Right lobe of liver (tissue), 6 donors: ENCODE data around the gene CRNKL1. TPM values are rescaled to one million over a fixed set of nuclear protein-coding genes. Genes with fewer than 3 reads are reported as not detected.

ENCODE experiments used
- ATAC-seq, 4 donors: fragments of 200-7000 bp; cut with Tn5 transposase; one replicate each; pipeline ENCODE4 v1.9.1; 2020; ENCODE audit warnings: mild to moderate bottlenecking in 4 of 4, moderate library complexity in 4 of 4
- DNase-seq, 3 donors: peaks; one replicate each; pipeline ENCODE4 v3.0.0-alpha.2; 2020
- H3K27ac ChIP-seq, 3 donors: fragments of 200-600 bp; one replicate each; pipeline ENCODE4 v1.8.0; 2022
- H3K27me3 ChIP-seq, 2 donors: fragments of 200-600 bp; one replicate each; pipeline ENCODE4 v1.8.0; 2022
- H3K36me3 ChIP-seq, 4 donors: fragments of 200-600 bp; sonication (generic) in 1 of 4; one replicate each; pipeline versions ENCODE4 v1.5.1 to v1.8.0; 2017 to 2022; ENCODE audit warnings: control low read depth in 1 of 4
- H3K4me1 ChIP-seq, 4 donors: fragments of 200-600 bp; sonication (generic) in 1 of 4; one replicate each; pipeline versions ENCODE4 v1.5.1 to v1.8.0; 2017 to 2022; ENCODE audit warnings: control low read depth in 1 of 4
- H3K4me3 ChIP-seq, 3 donors: fragments of 200-600 bp; one replicate each; pipeline ENCODE4 v1.8.0; 2022
- H3K9me3 ChIP-seq, 4 donors: fragments of 200-600 bp; sonication (generic) in 1 of 4; one replicate each; pipeline versions ENCODE4 v1.5.1 to v1.8.0; 2017 to 2022; ENCODE audit warnings: control low read depth in 1 of 4
- POLR2A ChIP-seq: fragments of 450-650 bp; IDR thresholded peaks from one replicate; pipeline ENCODE4 v1.6.1; 2017; ENCODE audit warnings: antibody characterized with exemption, mild to moderate bottlenecking
- WGBS: methylation state at CpG from one replicate; pipeline ENCODE4 v1.1.6; 2018; ENCODE audit warnings: low coverage, low lambda C conversion rate; ENCODE audit not compliant: insufficient coverage; ENCODE audit errors: missing lambda C conversion rate; 5-methylcytosine and 5-hydroxymethylcytosine counted together
- intact Hi-C, 2 donors: fragments of 100-400 bp; cut with DNase I; formaldehyde crosslinking; loops; one replicate each; pipeline versions ENCODE4 v1.11.2 to v1.14.1; 2022
- long read RNA-seq: library from polyadenylated mRNA; unstranded; transcript quantifications from one replicate; pipeline ENCODE4 v2.0.0, GENCODE V29; 2019
- total RNA-seq, 6 experiments: library from RNA; depleted of rRNA in 2 of 6; stranded (reverse); fragments of >200 nt in 2 of 6; fragmentation: NEBNext Ultra II Directional in 3 of 6; extraction: Animal tissue kit (Norgen Biotek cat#: 25700) in 3 of 6; gene quantifications; one replicate each; pipeline versions ENCODE4 v1.1.0 to v1.2.4, GENCODE V29; 2016 to 2023
- TF ChIP-seq, protein P1 (sequence below), 4 donors: fragments of 200-600 bp in 3 of 4; fragments of 450-650 bp in 1 of 4; IDR thresholded peaks; one replicate each; pipeline versions ENCODE4 v1.5.1 to v1.8.0; 2016 to 2022; ENCODE audit warnings: antibody characterized with exemption in 4 of 4, mild to moderate bottlenecking in 2 of 4
- donor health status: DM: no; HTN: yes; CAD: no.
- donor health status: DM: no; HTN: no; CAD: no.
- donor health status: DM: no; HTN: no; CAD: no.
- donor health status: DM: no; HTN: yes; CAD: no.
- donor health status: DM: no; HTN: yes; CAD: no.

The CRNKL1 gene
- 10 to 100 TPM in 1 of 6 experiments, 1 to 10 TPM in 5; 5.5 to 13.2 (median 7.2) TPM for total RNA-seq
- long read RNA-seq, full-length matches to known transcripts = 4 of 6 reads
- long read RNA-seq, partial matches to known transcripts = 2 of 6 reads
- long read RNA-seq, other reads (novel, unspliced or antisense) = 0 of 6 reads

DNA sequence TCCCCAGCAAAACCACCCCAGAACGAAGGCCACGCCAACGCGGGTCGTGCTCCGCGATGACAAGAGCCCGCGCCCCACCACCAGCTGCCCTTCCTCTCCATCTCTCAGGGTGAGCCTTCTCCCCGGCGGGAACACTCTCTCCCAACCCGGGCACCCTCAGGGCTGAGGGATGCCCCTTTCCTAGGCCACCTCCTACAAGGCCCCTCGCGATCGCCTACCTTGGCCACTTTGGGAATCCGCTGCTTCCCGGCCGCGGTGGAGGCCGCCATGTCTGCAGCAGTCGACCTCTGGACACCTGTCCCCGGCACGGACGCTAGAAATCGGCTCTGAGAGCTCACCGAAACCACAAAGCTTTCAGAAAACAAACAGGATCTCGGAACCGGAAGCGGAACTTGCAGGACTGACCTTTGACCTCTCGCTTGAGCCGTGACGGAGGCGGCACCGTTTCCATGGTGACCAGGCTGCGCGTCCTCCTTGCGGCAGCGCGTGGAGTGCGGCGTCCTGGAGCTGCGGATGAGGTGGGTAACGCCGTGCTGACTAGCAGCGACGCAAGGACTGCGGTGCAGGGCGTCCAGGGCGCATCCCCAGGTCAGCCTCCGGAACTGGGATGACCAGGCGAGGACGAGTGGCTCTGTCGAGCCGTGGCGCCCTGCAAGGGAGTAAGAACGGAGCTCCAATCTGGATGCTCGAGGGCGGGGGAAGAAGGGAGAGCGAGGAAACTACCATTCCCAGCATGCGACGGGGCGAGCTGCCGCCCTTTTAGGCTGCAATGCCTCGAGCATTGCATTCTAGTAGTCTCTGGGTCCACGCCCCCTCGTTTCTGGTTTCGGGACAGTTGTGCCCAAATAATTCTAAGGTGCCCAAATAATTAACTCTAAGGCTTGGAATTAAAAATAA lies at the start of gene CRNKL1, which contains the start of gene CFAP61:
CRNKL1 (minus strand) TSS at position 393 of the 897 bp plus-strand sequence; CDS start at position 269, 124 bp downstream.
CFAP61 (plus strand) TSS at position 459 of the 897 bp plus-strand sequence. CDS start 4,122 bp downstream, outside the sequence.
- intact Hi-C loops = no loop called here
- DNase-seq (peak; percentile 97 to 98 (median 98)), ATAC-seq (peak; percentile 97 to 98 (median 98))
- 0% methylated on average over 40 of the region's 67 CpGs for WGBS
- H3K9me3 ChIP-seq = no peaks in the 10 kb centered on the region
- peaks cover 0 to 33% (median 19%) of the 10 kb centered on the region in 4 donors for H3K36me3 ChIP-seq
- H3K27ac ChIP-seq = peak within 1 kb of the TSS; percentile 66 to 92 (median 75)
- peak; percentile 53 for TF ChIP-seq POLR2A
- TF ChIP-seq, protein P1, sequence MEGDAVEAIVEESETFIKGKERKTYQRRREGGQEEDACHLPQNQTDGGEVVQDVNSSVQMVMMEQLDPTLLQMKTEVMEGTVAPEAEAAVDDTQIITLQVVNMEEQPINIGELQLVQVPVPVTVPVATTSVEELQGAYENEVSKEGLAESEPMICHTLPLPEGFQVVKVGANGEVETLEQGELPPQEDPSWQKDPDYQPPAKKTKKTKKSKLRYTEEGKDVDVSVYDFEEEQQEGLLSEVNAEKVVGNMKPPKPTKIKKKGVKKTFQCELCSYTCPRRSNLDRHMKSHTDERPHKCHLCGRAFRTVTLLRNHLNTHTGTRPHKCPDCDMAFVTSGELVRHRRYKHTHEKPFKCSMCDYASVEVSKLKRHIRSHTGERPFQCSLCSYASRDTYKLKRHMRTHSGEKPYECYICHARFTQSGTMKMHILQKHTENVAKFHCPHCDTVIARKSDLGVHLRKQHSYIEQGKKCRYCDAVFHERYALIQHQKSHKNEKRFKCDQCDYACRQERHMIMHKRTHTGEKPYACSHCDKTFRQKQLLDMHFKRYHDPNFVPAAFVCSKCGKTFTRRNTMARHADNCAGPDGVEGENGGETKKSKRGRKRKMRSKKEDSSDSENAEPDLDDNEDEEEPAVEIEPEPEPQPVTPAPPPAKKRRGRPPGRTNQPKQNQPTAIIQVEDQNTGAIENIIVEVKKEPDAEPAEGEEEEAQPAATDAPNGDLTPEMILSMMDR (IDR thresholded peaks at IDR 0.05) = no peak
- peak within 1 kb of the TSS; percentile 88 to 94 (median 93) for H3K4me3 ChIP-seq
- H3K27me3 ChIP-seq = no peaks in the 10 kb centered on the region
- H3K4me1 ChIP-seq = peaks cover 0 to 12% (median 8%) of the 10 kb centered on the region in 4 donors

DNA sequence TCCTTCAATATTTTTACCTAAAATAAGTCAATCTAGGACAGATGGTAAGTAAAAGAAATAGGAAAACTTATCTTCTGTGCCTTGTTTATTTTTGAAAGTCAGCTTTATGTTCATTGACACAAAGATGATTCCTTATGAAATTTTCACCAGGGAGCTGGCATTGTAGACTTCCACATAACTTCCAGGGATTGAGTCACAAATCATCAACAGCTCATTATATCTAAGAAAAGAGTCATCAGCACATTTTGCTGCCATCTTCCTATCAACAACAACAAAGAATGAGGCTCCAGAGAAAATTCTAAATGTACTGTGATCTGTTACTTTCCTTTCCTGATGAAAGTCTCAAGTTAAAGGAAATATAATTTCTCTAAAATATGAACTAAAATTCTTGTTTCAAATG lies 48.6 kb upstream of the CRNKL1 start:
- intact Hi-C loops = no loop called here
- no peaks in the 10 kb centered on the region for H3K4me1 ChIP-seq

DNA sequence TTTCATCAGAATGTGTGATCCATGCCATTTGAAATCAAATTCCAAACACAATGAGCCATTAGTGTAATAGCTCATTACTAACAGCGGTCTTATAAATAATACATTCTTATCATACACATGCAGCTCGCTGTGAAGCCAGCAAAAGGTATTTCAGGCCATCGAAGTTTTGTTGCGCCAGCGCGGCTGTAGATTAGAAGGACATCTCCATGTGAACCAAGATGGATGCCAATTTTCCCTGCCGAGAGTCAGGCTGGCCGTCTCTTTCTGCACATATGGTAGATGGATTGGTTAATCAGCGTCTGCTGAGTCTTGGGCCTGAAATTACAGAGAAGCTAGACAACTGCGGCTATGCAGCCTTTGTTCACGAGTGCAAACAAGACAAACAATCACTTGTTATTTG lies 44.2 kb upstream of the CRNKL1 start:
- no peak overlapping the region for H3K27ac ChIP-seq
- no peak for DNase-seq
- WGBS = 77% methylated on average over 10 of the region's 11 CpGs
- no peaks in the 10 kb centered on the region for H3K4me1 ChIP-seq
- no peak overlapping the region for H3K4me3 ChIP-seq
- no peaks in the 10 kb centered on the region for H3K27me3 ChIP-seq
- no peaks in the 10 kb centered on the region for H3K9me3 ChIP-seq
- TF ChIP-seq, protein P1 (IDR thresholded peaks at IDR 0.05) = no peak
- no peak for TF ChIP-seq POLR2A
- no peaks in the 10 kb centered on the region for H3K36me3 ChIP-seq
- ATAC-seq = no peak
- intact Hi-C loops = no loop called here

More for the DNA sequence above, 48.6 kb upstream of the CRNKL1 start:
- no peaks in the 10 kb centered on the region for H3K36me3 ChIP-seq
- H3K27ac ChIP-seq = no peak overlapping the region
- no peak overlapping the region for H3K4me3 ChIP-seq
- no peaks in the 10 kb centered on the region for H3K27me3 ChIP-seq
- DNase-seq = no peak
- H3K9me3 ChIP-seq = no peaks in the 10 kb centered on the region
- no peak for ATAC-seq
- TF ChIP-seq POLR2A = no peak
- TF ChIP-seq, protein P1 (IDR thresholded peaks at IDR 0.05) = no peak

DNA sequence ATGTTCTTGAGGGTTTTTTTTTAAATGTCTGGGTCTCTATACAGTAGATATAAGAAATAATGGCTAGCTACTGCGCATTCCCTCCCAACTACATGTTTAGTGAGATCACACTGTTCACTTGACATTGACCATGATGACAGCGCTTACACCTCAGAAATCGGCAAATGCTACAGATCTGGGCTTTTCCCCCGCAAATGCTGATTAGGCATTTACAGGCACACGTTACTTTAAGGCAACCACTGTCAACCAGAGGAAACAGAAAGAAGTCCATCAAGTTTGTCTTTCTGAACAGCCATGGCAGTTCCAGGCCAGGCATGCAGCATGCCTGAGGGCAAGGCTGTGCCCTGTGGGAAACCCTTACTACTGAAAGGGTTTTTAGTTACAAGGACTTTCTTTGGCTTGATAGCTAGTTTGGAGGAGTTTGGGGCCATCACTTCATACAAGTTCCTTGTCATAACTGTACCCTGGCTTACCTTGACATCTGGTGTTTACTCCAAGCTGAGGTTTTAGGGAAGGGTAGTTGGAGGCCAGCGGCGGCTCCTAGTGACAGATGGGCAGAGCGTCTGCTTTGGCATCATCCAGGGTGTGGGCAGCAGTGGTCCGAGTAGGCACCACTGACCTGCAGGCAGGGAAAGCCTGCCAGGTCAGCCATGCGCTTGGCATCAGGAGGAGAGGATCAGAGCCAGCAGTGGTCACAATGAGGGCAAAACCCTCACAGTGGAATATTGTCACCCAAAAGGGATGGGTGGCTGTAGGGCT lies 43.0 kb upstream of the CRNKL1 start:
- WGBS = 81% methylated on average over 10 of the region's 10 CpGs
- Histone ChIP-seq H3K4me3 (no peak overlapping the region), H3K9me3 (no peaks in the 10 kb centered on the region), H3K4me1 (no peaks in the 10 kb centered on the region), H3K27me3 (no peaks in the 10 kb centered on the region), H3K36me3 (no peaks in the 10 kb centered on the region), H3K27ac (no peak overlapping the region)
- ATAC-seq (no peak), DNase-seq (no peak)
- TF ChIP-seq POLR2A = no peak
- TF ChIP-seq, protein P1 (IDR thresholded peaks at IDR 0.05) = no peak
- intact Hi-C loops = no loop called here
